ENCODE measurements around the gene LTA4H.
A peak's percentile ranks its signal among the peaks of the same experiment; 100 is the strongest.
"Not testable (repeated sequence)": the region's sequence is repeated elsewhere in the genome, so short reads cannot be mapped to it uniquely, and the experiment has no call there.

LTA4H gene

DNA sequence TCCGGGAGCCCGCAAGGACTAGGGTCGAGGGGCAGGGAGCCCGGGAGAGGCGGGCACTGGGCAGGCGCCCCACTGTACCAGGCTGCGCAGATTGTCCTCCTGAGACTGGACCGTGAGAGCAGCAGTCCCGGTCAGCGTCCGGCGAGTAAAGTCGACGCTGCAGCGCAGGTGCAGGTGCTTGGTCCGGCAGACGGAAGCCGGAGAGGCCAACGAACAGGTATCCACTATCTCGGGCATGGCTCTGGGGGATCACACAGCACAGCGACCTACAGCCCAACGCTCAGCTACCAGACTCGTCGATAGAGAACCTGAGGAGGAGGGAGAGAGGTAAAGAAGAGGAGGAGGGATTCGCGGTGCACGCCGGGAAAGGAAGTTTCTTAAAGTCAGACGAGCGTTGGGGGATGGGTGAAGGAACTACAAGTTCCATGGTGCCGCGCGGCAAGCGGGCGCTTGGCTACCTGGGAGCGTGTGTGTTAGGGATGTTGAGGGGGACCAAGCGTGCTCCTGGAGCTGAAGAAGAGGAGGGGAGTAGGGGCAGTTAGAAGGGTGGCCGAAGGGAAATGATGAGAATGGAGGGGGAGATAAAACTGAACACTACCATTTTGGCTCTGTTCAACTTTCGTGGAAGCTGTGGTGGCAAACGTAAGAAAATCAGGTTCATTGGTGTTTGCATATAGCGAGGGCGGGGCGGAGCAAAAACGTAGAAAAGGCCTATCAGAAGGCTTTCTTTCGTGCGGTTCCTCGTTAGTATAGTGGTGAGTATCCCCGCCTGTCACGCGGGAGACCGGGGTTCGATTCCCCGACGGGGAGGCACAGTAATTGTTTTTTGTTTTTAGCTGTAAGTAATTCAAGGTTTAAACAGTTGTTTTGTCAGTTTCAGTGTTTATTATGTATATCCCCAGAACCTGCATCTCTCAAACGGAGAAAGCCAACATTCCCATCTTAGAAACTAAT is at the start of gene LTA4H:
LTA4H (minus strand) TSS at position 305 of the 954 bp plus-strand sequence; CDS start at position 237, 68 bp downstream.
- DNase-seq = peak; percentile 100

- DNase-seq = no peak
Measured at GRCh38 chr12:96084624-96085023, 49.2 kb upstream of the LTA4H start.

DNA sequence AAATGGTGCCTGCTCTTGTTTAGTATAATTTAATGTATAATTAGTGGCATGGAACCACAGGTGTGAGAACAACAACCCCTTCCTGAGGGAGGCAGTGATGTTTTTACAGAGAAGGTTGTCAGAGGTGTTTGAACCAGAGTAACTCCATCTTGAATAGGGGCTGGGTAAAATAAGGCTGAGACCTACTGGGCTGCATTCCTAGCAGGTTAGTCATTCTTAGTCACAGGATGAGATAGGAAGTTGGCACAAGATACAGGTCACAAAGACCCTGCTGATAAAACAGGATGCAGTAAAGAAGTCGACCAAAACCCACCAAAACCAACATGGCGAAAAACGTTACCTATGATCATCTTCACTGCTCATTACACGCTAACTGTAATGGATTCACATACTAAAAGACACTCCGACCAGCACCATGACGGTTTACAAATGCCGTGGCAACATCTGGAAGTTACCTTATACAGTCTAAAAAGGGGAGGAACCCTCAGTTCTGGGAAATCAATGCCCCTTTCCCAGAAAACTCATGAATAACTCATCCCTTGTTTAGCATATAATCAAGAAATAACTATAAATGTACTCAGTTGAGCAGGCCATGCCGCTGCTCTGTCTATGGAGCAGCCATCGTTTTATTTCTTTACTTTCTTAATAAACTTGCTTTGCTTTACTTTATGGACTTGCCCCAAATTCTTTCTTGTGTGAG is 47.8 kb upstream of the LTA4H start:
- DNase-seq = no peak

DNA sequence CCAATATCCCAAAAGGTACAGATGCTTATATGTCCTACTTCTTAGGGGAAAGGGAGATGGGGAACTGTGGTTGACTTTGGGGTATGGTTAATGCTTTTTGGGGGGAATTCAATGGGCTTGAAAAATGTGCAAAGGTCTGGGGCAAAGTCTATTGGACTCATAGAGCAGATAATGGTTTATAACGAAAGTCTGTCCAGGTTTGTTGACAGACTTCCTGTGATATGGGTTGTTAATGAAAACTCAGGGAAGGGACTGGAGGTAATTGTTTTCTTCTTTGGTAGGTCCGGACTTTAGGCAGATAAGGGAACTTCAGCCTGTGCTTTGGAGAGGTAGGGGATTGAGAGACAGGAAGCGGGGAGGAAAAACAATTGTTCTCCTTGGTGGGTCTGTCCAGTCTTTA is 46.2 kb upstream of the LTA4H start:
- no peak for DNase-seq

DNA sequence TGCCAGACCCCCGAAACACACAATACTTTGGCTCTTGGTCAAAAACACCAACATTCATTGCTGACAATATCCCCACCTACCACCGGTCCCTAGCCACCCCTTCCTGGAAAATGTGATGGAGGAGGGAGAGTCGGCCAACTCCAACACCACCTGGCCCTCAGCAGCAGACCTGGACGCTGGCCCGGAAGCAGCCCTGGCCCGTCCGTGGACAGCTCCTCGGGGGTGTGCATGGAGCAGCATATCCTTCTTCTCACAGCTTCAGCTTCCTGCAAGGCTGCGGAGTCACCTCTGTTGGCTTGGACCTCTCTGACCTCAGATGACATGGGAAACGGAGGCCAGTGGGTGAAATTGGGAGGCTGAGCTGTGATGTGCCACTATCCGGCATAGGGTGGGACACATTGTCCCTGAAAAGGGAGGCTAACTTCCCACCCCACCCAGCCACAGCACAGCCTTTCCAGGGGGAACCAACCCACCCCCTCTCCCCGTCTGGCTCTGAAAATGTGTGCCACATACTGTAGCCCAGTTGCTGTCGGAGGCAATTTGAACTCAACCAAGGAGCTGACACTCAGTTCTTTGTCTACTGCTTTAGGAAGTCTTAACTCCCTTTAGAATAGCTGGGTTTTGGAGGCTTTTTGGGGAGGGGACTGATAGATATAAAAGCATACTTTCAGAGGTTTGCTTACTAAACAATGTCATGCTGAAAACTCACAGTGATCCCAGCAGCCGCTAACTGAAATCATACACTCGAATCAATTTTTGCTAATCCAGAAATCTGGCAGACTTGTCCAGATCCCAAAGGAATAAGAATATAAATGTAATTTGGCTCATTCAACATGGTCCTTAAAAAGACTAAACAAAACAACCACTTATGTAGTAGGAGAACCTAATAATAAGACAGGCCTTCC is 43.1 kb upstream of the LTA4H start:
- no peak for DNase-seq

- no peak for DNase-seq
Measured at GRCh38 chr12:96077081-96077480, 41.7 kb upstream of the LTA4H start.

DNA sequence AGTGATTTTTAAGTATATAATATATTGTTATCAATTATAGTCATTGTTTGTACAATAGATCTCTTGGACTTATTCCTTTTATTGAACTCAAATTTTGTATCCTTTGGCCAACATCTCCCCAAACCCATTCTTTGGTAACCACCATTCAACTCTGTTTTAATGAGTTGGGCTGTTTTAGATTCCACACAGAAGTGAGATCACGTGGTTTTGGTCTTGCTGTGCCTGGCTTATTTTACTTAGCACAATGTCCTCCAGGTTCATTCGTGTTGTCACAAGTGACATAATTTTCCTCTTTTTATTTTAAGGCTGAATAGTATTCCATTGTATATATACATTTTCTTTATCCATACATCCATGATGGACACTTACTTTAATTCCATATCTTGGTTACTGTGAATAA is 40.2 kb upstream of the LTA4H start:
- DNase-seq = no peak

DNA sequence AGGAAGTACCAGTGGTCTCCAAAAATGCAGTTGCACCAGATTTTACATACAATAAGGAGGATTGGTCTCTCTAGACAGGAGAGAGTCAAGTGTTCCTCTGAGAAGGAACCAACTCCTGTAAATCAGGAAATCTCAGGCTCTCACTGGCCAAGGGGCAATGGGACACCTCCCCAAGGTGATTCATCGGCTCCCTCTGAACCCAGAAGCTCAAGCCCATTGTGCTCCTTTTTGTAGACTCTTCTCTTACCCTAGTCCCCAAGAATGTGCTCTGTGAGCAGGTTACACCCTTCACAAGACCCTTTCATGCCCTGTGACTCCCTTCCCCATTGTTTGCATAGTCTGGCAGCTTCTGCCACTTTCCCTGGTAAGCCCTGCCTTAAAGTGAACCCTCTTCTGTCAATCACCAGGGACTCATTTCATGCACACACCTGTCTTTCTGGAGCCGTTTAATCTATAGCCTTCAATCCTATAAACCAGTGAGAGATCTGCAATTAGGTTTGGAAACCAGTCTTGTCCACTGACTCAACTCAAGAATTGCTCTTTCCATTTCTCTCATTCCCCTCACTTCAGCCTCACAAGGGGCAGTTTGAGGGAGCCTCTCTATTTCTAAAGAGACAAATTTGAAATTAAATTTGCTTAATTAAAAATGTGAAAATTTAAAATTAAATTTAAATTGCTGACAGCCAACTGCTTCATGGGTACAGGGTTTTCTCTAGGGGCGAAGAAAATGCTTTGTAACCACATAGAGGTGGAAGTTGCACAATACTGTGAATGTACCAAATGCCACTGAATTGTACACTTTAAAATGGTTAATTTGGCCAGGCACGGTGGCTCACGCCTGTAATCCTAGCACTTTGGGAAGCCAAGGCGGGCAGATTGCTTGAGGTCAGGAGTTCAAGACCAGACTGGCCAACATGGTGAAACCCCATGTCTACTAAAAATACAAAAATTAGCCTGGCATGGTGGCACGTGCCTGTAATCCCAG is 38.3 kb upstream of the LTA4H start:
- peak; percentile 85 for DNase-seq

DNA sequence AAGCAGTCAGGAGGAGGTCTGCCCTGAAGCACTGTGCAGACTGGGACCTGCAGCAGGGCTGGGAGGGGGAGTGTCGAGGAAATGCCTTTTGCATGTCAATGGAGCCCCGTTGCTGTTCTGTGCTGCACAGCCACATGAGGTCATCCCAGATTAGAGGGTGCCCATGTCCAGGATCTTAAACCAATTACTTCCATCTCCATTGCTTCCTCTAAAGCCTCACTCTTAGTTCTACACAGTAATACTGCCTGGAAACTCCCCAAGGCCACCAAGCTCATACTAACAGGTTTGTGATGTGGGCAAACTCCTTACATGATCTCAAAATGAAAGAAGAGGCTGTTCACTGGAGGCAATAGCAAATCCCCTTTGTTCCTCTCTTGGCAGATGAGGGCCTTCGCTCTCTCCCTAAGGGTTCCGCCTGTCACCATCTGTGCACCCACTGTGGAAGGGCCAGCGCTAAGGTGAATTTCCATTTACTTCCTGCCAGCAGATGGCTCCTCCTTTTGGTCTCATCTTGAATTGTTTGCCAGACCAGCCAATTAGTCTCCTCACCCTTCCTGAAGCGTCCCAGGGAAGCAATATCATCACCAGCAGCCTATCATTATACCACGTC is 35.4 kb upstream of the LTA4H start:
- peak; percentile 98 for DNase-seq

- DNase-seq = peak; percentile 52
Measured at GRCh38 chr12:96069511-96070231, 34.3 kb upstream of the LTA4H start.

DNA sequence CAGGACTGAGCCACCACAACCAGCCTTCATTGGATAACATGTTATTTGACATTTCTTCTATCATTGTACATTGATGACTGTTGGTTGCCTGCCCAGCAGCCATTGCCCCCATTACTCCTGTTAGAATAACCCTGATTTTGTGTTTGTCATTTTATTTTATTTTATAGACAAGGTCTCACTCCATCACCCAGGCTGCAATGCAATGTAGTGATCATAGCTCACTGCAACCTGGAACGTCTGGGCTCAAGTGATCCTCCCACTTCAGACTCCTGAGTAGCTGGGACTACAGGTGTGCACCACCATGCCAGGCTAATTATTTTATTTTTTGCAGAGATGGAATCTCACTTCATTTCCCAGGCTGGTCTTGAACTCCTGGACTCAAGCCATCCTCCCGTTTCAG is 33.2 kb upstream of the LTA4H start:
- DNase-seq = no peak

DNA sequence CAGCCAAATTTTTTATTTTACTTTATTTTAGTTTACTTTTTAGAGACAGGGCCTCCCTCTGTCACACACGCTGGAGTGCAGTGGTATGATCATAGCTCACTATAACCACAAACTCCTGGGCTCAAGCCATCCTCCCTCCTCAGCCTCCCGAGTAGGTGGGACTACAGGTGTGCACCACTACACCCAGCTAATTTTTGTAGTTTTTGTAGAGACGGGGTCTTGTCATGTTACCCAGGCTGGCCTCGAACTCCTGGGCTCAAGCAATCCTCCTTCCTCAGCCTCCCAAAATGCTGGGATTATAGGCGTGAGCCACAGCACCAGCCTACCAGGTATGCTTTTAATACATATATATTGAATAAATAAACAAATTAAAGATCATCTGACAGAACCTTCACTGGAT is 32.7 kb upstream of the LTA4H start:
- DNase-seq = no peak

DNA sequence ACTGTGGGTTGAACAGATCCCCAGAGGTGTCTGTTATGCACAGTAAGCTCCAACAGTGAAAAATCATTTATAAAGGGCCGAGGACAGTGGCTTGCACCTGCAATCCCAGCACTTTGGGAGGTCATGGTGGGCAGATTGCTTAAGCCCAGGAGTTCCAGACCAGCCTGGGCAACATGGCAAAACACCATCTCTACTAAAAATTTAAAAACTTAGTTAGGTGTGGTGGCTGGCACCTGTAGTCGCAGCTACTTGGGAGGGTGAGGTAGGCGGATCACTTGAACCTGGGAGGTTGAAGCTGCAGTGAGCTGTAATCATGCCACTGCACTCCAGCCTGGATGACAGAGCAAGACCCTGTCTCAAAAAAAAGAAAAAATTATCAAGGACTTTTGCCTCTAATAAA is 30.4 kb upstream of the LTA4H start:
- not testable (repeated sequence) for DNase-seq

GRCh38 chr12:96064966-96065365 is 29.6 kb upstream of the LTA4H start:
- DNase-seq = no peak

GRCh38 chr12:96064271-96064670 is 28.9 kb upstream of the LTA4H start:
- DNase-seq = no peak

GRCh38 chr12:96063046-96063445 is 27.7 kb upstream of the LTA4H start:
- DNase-seq = peak; percentile 60

- DNase-seq = peak; percentile 92
Measured at GRCh38 chr12:96061864-96062453, 26.6 kb upstream of the LTA4H start.

DNA sequence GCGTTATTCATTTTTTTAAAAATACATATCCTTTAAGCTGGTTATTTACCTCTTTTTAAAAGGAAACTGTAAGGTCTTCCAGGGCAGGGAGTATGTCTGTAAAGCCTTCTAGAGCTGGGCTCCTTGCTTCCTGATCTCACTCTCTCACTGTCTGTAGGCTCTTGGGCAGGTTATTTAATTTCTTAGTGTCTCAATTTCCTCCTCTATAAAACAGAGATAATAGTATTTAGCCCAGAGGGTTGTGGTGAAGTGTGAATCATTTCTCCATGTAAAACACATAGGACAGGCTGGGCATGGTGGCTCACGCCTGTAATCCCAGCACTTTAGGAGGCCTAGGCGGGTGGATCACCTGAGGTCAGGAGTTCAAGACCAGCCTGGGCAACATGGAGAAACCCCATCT is 25.9 kb upstream of the LTA4H start:
- no peak for DNase-seq

DNA sequence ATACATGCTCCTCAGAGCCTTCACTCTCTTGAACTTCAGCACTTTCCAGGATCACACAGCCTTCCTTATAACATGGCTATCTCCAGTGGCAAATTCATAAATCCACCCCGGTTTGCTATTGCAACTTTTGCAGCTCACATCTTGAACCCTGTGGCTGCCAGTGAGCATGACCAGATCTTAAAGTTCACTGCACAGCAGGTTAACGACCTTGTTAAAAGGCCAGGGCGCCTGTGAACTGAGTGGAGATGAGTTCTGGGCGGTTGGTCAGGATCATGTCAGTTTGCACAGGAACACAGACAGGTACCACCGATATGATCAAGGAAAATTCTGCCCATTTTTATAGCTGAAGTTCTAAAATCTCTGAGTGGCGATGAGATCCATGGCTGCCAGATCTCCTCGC is 24.7 kb upstream of the LTA4H start:
- no peak for DNase-seq

GRCh38 chr12:96057986-96058553 is 22.7 kb upstream of the LTA4H start:
- no peak for DNase-seq
